SU-DHL-6 (cell line): ENCODE data around the gene ORAI3.
A peak's percentile ranks its signal among the peaks of the same experiment; 100 is the strongest.
"Not testable (repeated sequence)": the region's sequence is repeated elsewhere in the genome, so short reads cannot be mapped to it uniquely, and the experiment has no call there.

Source experiments
- H2AFZ ChIP-seq: fragments of 200-600 bp; sonication (generic); 2 replicates; pipeline ENCODE4 v1.6.1; 2014; ENCODE audit warnings: low read depth, mild to moderate bottlenecking, moderate library complexity, mixed read lengths, antibody characterized with exemption, low read length; ENCODE audit not compliant: severe bottlenecking
- H3F3A ChIP-seq: fragments of 200-600 bp; shearing (Covaris generic); 2 replicates; pipeline ENCODE4 v1.6.0; 2016; ENCODE audit warnings: antibody characterized with exemption, mild to moderate bottlenecking; ENCODE audit not compliant: insufficient read depth
- H3K27ac ChIP-seq: fragments of 200-600 bp; sonication (generic); 2 replicates; pipeline ENCODE4 v1.5.1; 2016; ENCODE audit warnings: low read depth, mild to moderate bottlenecking, low read length, moderate library complexity, mixed read lengths
- H3K27me3 ChIP-seq: fragments of 200-600 bp; sonication (generic), shearing (Covaris generic); 2 replicates; pipeline ENCODE4 v1.6.0; 2014; ENCODE audit warnings: mild to moderate bottlenecking, low read length
- H3K36me3 ChIP-seq: fragments of 200-600 bp; sonication (generic); 2 replicates; pipeline ENCODE4 v1.6.1; 2014; ENCODE audit warnings: mild to moderate bottlenecking, low read length, mixed read lengths
- H3K4me2 ChIP-seq: fragments of 300-600, 200-600 bp; shearing (Covaris generic), sonication (generic); 2 replicates; pipeline ENCODE4 v1.6.0; 2014; ENCODE audit warnings: low read length, low read depth, mild to moderate bottlenecking; ENCODE audit not compliant: poor library complexity, severe bottlenecking
- H3K4me3 ChIP-seq: fragments of 200-600 bp; sonication (generic); 2 replicates; pipeline ENCODE4 v1.5.1; 2014; ENCODE audit warnings: antibody characterized with exemption, low read length, mild to moderate bottlenecking, mixed read lengths; ENCODE audit not compliant: insufficient read depth, poor library complexity, severe bottlenecking
- H3K79me2 ChIP-seq: fragments of 200-600 bp; sonication (generic); 2 replicates; pipeline ENCODE4 v1.6.1; 2014; ENCODE audit warnings: mild to moderate bottlenecking, low read length, moderate library complexity; ENCODE audit not compliant: insufficient read depth
- H3K9ac ChIP-seq: fragments of 200-600 bp; sonication (generic); 2 replicates; pipeline ENCODE4 v1.7.0; 2014; ENCODE audit warnings: mild to moderate bottlenecking, low read length
- H3K9me2 ChIP-seq: fragments of 200-600 bp; sonication (generic); replicated peaks from 2 replicates; pipeline ENCODE4 v1.6.1; 2014; ENCODE audit warnings: low read length; ENCODE audit not compliant: insufficient read depth
- H3K9me3 ChIP-seq: fragments of 200-600 bp; sonication (generic); 2 replicates; pipeline ENCODE4 v1.6.1; 2014; ENCODE audit warnings: low read length, mixed read lengths; ENCODE audit not compliant: insufficient read depth
- H4K20me1 ChIP-seq: fragments of 200-600 bp; sonication (generic); 2 replicates; pipeline ENCODE4 v1.6.1; 2014; ENCODE audit warnings: low read depth, mild to moderate bottlenecking, antibody characterized with exemption, low read length, moderate library complexity, mixed read lengths
- EZH2phosphoT487 ChIP-seq: fragments of 200-600 bp; sonication (generic), shearing (Covaris generic); conservative IDR thresholded peaks from 2 replicates; pipeline ENCODE4 v1.6.1; 2018; ENCODE audit warnings: mild to moderate bottlenecking, antibody characterized with exemption, low read length, moderate library complexity, mixed read lengths
- TF ChIP-seq, protein P1 (sequence below): fragments of 200-600 bp; sonication (generic); IDR thresholded peaks from one replicate; pipeline ENCODE4 v1.5.1; 2017; ENCODE audit warnings: antibody characterized with exemption, mild to moderate bottlenecking, low read length, moderate library complexity; ENCODE audit not compliant: insufficient read depth, poor library complexity, severe bottlenecking

The ORAI3 gene

DNA sequence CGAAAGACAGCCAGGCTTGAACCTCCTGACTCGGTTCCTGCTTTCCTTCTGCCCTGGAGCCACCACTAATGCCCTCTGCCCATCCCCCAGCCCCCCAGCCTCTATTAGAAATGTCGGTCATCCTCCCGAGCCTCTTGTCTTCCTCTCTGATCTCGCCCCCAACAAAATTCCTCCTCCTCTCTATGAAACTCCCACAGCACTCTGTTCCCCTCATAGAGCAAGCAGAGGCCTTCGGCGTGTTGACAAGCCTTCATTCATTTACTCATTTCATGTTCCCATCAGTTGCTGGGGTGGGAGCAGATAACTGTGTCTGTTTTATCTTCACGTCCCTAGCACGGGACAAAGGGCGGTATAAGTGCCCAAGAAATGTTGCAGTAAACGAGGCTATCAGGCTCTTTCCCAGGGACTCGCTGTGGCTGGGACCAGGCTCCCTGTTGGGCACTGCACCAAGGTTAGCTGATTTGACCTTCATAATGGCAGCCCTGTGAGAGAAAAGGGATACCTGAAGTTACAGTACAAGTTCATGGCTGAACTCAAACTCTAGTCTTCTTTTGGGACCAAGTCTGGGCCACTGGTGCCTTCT is 17.7 kb upstream of the ORAI3 start:
- Histone ChIP-seq H3K4me3 (no peak overlapping the region), H2AFZ (no peak overlapping the region), H3K9me3 (no peaks in the 10 kb centered on the region), H4K20me1 (no peaks in the 10 kb centered on the region), H3K27ac (no peak overlapping the region), H3K27me3 (no peaks in the 10 kb centered on the region), H3F3A (no peaks in the 10 kb centered on the region), H3K4me2 (no peak overlapping the region), H3K79me2 (no peaks in the 10 kb centered on the region), H3K36me3 (no peaks in the 10 kb centered on the region), H3K9ac (no peak overlapping the region), H3K9me2 (no peaks in the 10 kb centered on the region)
- no peak for TF ChIP-seq EZH2phosphoT487
- TF ChIP-seq, protein P1, sequence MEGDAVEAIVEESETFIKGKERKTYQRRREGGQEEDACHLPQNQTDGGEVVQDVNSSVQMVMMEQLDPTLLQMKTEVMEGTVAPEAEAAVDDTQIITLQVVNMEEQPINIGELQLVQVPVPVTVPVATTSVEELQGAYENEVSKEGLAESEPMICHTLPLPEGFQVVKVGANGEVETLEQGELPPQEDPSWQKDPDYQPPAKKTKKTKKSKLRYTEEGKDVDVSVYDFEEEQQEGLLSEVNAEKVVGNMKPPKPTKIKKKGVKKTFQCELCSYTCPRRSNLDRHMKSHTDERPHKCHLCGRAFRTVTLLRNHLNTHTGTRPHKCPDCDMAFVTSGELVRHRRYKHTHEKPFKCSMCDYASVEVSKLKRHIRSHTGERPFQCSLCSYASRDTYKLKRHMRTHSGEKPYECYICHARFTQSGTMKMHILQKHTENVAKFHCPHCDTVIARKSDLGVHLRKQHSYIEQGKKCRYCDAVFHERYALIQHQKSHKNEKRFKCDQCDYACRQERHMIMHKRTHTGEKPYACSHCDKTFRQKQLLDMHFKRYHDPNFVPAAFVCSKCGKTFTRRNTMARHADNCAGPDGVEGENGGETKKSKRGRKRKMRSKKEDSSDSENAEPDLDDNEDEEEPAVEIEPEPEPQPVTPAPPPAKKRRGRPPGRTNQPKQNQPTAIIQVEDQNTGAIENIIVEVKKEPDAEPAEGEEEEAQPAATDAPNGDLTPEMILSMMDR, result no peak

DNA sequence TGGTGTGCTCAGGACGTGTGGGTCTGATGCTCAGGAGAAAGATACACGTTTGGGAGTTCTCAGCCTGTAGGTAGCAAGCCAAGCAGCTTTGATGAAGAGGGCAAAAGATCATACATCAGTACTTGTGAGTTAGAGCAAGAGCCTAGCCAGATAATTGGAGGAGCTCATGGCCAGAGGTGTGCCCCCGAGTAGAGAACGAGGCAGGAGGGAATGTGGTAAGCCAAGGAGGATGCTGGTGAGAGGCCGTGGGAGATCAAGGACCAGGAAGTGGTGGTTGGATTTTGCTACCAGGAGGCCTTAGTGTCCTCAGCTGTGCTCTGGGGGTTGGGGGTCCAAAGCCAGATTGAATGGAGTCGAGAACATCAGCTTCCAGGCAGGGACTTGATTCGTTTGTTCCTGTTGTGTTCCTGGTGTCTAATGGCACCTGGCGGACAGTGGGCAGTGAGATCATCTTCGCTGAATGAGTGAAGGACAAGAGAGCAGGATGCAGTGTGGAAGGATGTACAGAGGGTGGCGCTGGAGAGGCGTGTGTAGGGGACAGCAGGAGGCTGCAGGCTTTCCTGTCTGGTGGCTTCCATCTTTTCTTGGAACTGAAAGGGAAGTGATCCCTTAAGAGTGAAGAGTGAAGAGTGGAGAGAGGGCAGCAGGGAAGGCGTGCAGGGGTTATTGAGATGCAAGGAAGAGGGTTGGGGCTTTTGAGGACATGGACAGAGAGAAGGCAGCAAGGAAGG is 13.9 kb upstream of the ORAI3 start:
- Histone ChIP-seq H3K36me3 (no peaks in the 10 kb centered on the region), H3K4me3 (no peak overlapping the region), H3K79me2 (no peaks in the 10 kb centered on the region), H3K4me2 (no peak overlapping the region), H3F3A (no peaks in the 10 kb centered on the region), H3K9me3 (no peaks in the 10 kb centered on the region), H3K27ac (no peak overlapping the region), H4K20me1 (no peaks in the 10 kb centered on the region), H3K9ac (no peak overlapping the region), H3K9me2 (no peaks in the 10 kb centered on the region), H3K27me3 (no peaks in the 10 kb centered on the region), H2AFZ (no peak overlapping the region)
- TF ChIP-seq, protein P1, result peak; percentile 47
- TF ChIP-seq EZH2phosphoT487, result no peak

DNA sequence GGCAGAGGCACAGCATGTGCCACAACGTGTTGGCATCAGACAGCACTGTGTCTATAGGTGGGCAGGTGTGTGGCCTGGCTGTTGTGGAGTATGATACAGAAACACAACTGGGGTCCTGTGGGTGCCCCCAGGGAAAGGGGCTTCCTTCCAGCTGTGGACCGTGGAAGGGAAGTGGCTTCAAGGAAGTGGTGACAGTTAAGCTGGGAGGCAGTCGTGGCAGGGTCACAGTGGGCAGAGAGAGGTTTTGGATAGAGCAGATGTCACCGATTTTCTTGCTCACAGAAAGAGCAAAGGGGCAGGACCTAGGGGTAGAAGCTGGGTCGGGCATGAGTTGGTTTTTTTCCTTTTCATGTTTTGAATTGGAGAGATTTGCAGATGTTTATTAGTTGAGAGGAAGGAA is 11.2 kb upstream of the ORAI3 start:
- no peak overlapping the region for H3K4me3 ChIP-seq
- no peaks in the 10 kb centered on the region for H3K9me2 ChIP-seq
- no peak overlapping the region for H3K4me2 ChIP-seq
- H3K9me3 ChIP-seq, result no peaks in the 10 kb centered on the region
- H3K9ac ChIP-seq, result no peak overlapping the region
- no peaks in the 10 kb centered on the region for H4K20me1 ChIP-seq
- H3K27ac ChIP-seq, result no peak overlapping the region
- TF ChIP-seq, protein P1, result no peak
- TF ChIP-seq EZH2phosphoT487, result no peak
- H3K79me2 ChIP-seq, result no peaks in the 10 kb centered on the region
- H3K27me3 ChIP-seq, result no peaks in the 10 kb centered on the region
- no peaks in the 10 kb centered on the region for H3F3A ChIP-seq
- no peaks in the 10 kb centered on the region for H3K36me3 ChIP-seq
- no peak overlapping the region for H2AFZ ChIP-seq

DNA sequence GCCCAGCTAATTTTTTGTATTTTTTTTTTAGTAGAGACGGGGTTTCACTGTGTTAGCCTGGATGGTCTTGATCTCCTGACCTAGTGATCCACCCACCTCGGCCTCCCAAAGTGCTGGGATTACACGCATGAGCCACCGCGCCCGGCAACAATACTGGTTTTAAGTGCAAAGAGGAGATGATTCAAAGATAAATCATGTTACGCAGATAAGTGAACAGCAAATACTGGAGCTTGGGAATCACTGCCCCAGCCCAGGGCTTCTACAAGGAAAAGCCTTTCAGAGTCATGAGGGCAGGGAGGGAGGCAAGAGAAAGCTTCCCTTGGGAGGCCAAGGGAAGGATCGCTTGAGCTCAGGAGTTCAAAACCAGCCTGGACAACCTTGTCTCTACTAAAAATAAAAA is 9.3 kb upstream of the ORAI3 start:
- not testable (repeated sequence) for H3K27me3 ChIP-seq, H3K9me2 ChIP-seq, H3K4me2 ChIP-seq, H3K9me3 ChIP-seq, H3K9ac ChIP-seq, H3K4me3 ChIP-seq, H3F3A ChIP-seq, H3K36me3 ChIP-seq, H4K20me1 ChIP-seq, H2AFZ ChIP-seq, H3K27ac ChIP-seq, H3K79me2 ChIP-seq
